Cardiac muscle cell (in vitro differentiated cells and primary cell): ENCODE results near the gene PIWIL1. TPM values are rescaled to one million over a fixed set of nuclear protein-coding genes. Genes with fewer than 3 reads are reported as not detected.

Experiments used
- DNase-seq, 2 donors: peaks; one replicate each; pipeline versions ENCODE4 v3.0.0 to v3.0.0-alpha.2; 2010 to 2017; ENCODE audit warnings: low read depth in 1 of 2, low spot score in 1 of 2
- H3K27ac ChIP-seq: fragments of 200-600 bp; sonication (generic); 2 replicates; pipeline ENCODE4 v1.5.1; 2016
- H3K27me3 ChIP-seq: fragments of 200-600 bp; sonication (generic); 2 replicates; pipeline ENCODE4 v1.6.0; 2016; ENCODE audit warnings: control low read depth
- H3K36me3 ChIP-seq: fragments of 200-600 bp; sonication (generic); 2 replicates; pipeline ENCODE4 v1.5.1; 2016; ENCODE audit warnings: control low read depth
- H3K4me1 ChIP-seq: fragments of 200-600 bp; sonication (generic); 2 replicates; pipeline ENCODE4 v1.8.1; 2017; ENCODE audit warnings: low read depth, mild to moderate bottlenecking, mixed run types
- H3K4me3 ChIP-seq: fragments of 200-600 bp; sonication (generic); 2 replicates; pipeline ENCODE4 v1.5.1; 2016; ENCODE audit warnings: mild to moderate bottlenecking
- H3K9me3 ChIP-seq: fragments of 200-600 bp; sonication (generic); 2 replicates; pipeline ENCODE4 v1.5.1; 2017; ENCODE audit warnings: low read depth, mild to moderate bottlenecking, control low read depth
- polyA plus RNA-seq: library from polyadenylated mRNA; unstranded; fragments of >200 nt; fragmentation: Nextera tagmentation; extraction: Ambion mirVana; gene quantifications from 2 replicates; pipeline ENCODE4 v1.2.1, GENCODE V29; 2016
- total RNA-seq: library from RNA; depleted of rRNA; stranded (reverse); fragments of >200 nt; gene quantifications from 2 replicates; pipeline ENCODE4 v1.2.3, GENCODE V29; 2016
- TF ChIP-seq, protein P1 (sequence below): IDR thresholded peaks from 2 replicates; pipeline ENCODE4 v1.5.1; 2012; ENCODE audit warnings: low read depth, mild to moderate bottlenecking, low read length

The PIWIL1 gene
- total and polyA plus RNA-seq, 2 experiments from 2014 or later = not detected

DNA sequence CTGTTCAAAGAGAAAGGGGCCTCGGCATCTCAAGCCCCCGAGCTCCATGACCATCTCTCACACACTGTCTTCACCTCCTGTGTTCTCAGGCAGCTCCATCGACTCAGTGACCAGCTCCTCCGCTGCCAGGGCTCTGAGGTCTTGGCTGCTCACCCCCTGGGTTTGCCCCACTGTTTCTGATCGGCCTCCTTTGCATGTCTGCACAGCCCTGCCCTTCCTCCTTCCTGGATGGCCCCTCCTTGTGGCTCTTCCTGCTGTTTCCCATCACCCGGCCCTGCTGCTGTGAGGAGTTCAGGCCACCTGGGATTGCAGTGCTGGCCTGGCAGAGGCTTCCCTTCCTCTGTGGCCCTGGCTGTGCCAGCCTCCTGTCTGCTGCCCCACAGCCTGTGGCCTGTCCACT is 38.1 kb upstream of the PIWIL1 start:
- Histone ChIP-seq H3K4me1 (no peaks in the 10 kb centered on the region), H3K27me3 (peaks cover 22% of the 10 kb centered on the region), H3K27ac (no peak overlapping the region), H3K9me3 (no peaks in the 10 kb centered on the region), H3K4me3 (no peak overlapping the region), H3K36me3 (no peaks in the 10 kb centered on the region)
- TF ChIP-seq, protein P1, sequence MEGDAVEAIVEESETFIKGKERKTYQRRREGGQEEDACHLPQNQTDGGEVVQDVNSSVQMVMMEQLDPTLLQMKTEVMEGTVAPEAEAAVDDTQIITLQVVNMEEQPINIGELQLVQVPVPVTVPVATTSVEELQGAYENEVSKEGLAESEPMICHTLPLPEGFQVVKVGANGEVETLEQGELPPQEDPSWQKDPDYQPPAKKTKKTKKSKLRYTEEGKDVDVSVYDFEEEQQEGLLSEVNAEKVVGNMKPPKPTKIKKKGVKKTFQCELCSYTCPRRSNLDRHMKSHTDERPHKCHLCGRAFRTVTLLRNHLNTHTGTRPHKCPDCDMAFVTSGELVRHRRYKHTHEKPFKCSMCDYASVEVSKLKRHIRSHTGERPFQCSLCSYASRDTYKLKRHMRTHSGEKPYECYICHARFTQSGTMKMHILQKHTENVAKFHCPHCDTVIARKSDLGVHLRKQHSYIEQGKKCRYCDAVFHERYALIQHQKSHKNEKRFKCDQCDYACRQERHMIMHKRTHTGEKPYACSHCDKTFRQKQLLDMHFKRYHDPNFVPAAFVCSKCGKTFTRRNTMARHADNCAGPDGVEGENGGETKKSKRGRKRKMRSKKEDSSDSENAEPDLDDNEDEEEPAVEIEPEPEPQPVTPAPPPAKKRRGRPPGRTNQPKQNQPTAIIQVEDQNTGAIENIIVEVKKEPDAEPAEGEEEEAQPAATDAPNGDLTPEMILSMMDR = no peak
- DNase-seq = no peak

DNA sequence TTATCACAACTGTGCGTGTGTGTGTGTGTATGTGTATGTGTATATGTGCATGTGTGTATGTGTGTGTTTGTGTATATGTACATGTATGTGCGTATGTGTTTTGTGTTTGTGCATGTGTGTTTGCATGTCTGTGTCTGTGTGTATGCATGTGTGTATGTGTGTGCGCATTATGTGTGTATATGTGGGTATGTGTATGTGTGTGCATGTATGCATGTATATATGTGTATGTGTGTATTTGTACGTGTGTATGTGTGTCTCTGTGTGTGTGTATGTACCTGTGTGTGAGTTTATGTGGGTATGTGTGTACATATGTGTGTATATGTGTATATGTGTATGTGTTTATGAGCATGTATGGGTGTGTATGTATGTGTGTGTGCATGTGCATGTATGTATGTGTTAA is 37.6 kb upstream of the PIWIL1 start:
- no peak for DNase-seq
- Histone ChIP-seq H3K9me3 (no peaks in the 10 kb centered on the region), H3K4me3 (no peak overlapping the region), H3K36me3 (no peaks in the 10 kb centered on the region), H3K27me3 (peaks cover 22% of the 10 kb centered on the region), H3K27ac (no peak overlapping the region), H3K4me1 (no peaks in the 10 kb centered on the region)
- TF ChIP-seq, protein P1 = no peak

DNA sequence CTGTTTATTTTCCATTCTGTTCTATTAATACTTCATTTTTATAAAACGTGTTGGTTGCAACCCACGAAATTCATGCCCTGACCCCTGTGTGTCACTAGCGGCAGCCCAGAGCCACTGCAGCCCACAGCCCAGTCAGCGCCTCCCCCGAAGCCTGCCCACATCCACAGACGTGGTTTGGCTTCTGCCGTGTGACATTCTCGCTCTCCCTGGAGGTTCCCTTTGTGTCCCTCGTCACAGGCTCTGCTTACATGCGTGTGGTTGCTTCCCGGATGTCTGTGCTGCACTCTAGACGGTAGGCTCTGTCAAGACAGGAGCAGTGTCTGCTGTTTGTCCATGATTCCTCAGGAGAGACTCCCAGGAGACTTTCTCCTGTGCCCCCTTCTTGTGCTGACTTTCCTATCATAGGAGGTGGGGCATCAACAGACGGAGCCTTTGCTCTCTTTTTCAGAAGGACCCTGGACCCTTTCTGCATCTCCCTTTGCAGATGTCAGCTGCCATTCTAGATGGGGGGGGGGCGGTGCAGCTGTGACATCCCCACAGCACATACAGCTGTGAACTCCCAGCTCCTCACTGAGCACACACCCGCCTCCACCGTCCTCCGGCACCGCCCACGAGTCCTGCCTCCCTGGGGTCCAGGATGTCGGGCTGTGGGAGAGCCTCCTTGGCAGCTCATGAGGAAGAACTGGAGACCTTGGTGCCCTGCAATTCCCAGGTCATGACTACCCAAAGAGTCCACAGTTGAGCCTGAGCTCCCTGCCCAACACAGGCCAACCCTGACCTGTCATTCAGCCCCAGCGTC is 36.8 kb upstream of the PIWIL1 start:
- DNase-seq = no peak
- H3K9me3 ChIP-seq = no peaks in the 10 kb centered on the region
- no peaks in the 10 kb centered on the region for H3K4me1 ChIP-seq
- no peak overlapping the region for H3K27ac ChIP-seq
- no peak overlapping the region for H3K4me3 ChIP-seq
- peaks cover 24% of the 10 kb centered on the region for H3K27me3 ChIP-seq
- TF ChIP-seq, protein P1 = no peak
- no peaks in the 10 kb centered on the region for H3K36me3 ChIP-seq

GRCh38 chr12:130301559-130301958 is 36.1 kb upstream of the PIWIL1 start:
- TF ChIP-seq, protein P1 = no peak
- Histone ChIP-seq H3K4me3 (no peak overlapping the region), H3K27ac (no peak overlapping the region), H3K9me3 (no peaks in the 10 kb centered on the region), H3K36me3 (no peaks in the 10 kb centered on the region), H3K27me3 (peaks cover 24% of the 10 kb centered on the region), H3K4me1 (no peaks in the 10 kb centered on the region)
- no peak for DNase-seq

DNA sequence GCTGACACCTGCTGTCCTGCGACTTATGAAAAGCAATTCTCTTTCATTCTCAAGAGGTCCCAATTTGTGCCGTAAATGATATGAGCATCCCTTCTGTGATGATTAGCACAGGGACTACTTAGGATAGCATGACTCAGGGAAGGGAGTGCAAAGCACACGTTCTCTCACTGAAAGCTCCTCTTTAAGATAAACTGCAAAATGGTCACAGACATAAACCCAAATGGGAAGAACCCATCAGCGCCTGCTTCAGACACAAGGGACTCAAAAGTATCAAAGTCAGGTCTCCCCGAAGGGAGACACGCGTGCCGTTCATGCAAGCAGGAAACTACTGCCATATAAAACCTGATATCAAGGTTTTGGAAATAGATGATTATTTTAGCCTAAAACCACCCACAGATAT is 33.9 kb upstream of the PIWIL1 start:
- H3K4me3 ChIP-seq = no peak overlapping the region
- DNase-seq = no peak
- no peaks in the 10 kb centered on the region for H3K36me3 ChIP-seq
- H3K9me3 ChIP-seq = no peaks in the 10 kb centered on the region
- peaks cover 37% of the 10 kb centered on the region for H3K27me3 ChIP-seq
- no peak overlapping the region for H3K27ac ChIP-seq
- TF ChIP-seq, protein P1 = no peak
- no peaks in the 10 kb centered on the region for H3K4me1 ChIP-seq
